ENCODE data around the gene IL10RA.

GRCh38 chr11:117993988-117994745 is 8.0 kb downstream of the IL10RA start:
- TF ChIP-seq CTCF (IDR thresholded peaks at IDR 0.05; ENCODE audit: low read length) (no peak), EZH2 (IDR thresholded peaks at IDR 0.05; ENCODE audit: borderline replicate concordance, low read length) (no peak)
